HG03196 (cell line): ENCODE results near the gene IGFBP5.

Source experiments
- ATAC-seq: cut with Tn5 transposase; IDR thresholded peaks from one replicate; pipeline ENCODE4 v1.9.1; 2021; ENCODE audit not compliant: unreplicated experiment

Gene IGFBP5

GRCh38 chr2:216689397-216689796 lies 6.0 kb downstream of the IGFBP5 start:
- ATAC-seq: no peak

- no peak for ATAC-seq
Observed at GRCh38 chr2:216688731-216689340, 6.5 kb downstream of the IGFBP5 start.

- ATAC-seq: no peak
Observed at GRCh38 chr2:216687646-216688045, 7.7 kb downstream of the IGFBP5 start.

- no peak for ATAC-seq
Observed at GRCh38 chr2:216687111-216687510, 8.2 kb downstream of the IGFBP5 start.

GRCh38 chr2:216685327-216685875 lies 9.9 kb downstream of the IGFBP5 start:
- ATAC-seq: no peak

- no peak for ATAC-seq
Observed at GRCh38 chr2:216683846-216684245, 11.5 kb downstream of the IGFBP5 start.

- no peak for ATAC-seq
Observed at GRCh38 chr2:216681683-216682082, 13.7 kb downstream of the IGFBP5 start.

- ATAC-seq: no peak
Observed at GRCh38 chr2:216680951-216681629, 14.3 kb downstream of the IGFBP5 start.

GRCh38 chr2:216679658-216680024 lies 15.7 kb downstream of the IGFBP5 start:
- no peak for ATAC-seq

- ATAC-seq: no peak
Observed at GRCh38 chr2:216678813-216679657, 16.3 kb downstream of the IGFBP5 start.

- ATAC-seq: no peak
Observed at GRCh38 chr2:216678098-216678465, 17.3 kb downstream of the IGFBP5 start.

- ATAC-seq: no peak
Observed at GRCh38 chr2:216677439-216678097, 17.8 kb downstream of the IGFBP5 start.

- ATAC-seq: no peak
Observed at GRCh38 chr2:216676630-216677029, 18.7 kb downstream of the IGFBP5 start.

GRCh38 chr2:216674376-216674775 lies 21.0 kb downstream of the IGFBP5 start:
- no peak for ATAC-seq

- ATAC-seq: no peak
Observed at GRCh38 chr2:216673609-216674008, 21.7 kb downstream of the IGFBP5 start.

GRCh38 chr2:216673021-216673420 lies 22.3 kb downstream of the IGFBP5 start:
- no peak for ATAC-seq

GRCh38 chr2:216672466-216672865 lies 22.9 kb downstream of the IGFBP5 start:
- ATAC-seq: no peak

- ATAC-seq: no peak
Observed at GRCh38 chr2:216671791-216672343, 23.5 kb downstream of the IGFBP5 start.

GRCh38 chr2:216671081-216671411 lies 24.3 kb downstream of the IGFBP5 start:
- no peak for ATAC-seq

GRCh38 chr2:216670266-216671080 lies 24.9 kb downstream of the IGFBP5 start:
- ATAC-seq: no peak
